ENCODE data around the gene LAD1.

The LAD1 gene

DNA sequence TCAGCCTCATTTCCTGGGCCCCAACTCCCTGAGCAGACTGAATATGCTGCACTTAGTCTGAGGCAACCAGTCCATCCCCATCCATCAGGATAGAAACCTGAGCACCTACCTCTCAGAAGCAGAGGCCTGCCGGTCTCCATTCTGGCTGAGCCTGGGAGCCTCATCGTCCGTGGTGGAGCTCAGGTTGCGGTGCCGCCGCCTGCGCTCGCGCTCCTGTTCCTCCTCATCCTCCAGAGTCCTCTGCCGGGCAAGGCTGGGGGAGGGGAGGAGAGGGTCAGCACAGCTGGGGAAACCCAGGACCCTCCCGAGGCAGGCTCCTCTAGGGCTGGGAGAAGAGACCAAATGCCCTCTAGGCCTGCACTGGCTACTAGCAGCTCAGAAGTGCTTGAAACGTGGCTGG lies 10.1 kb downstream of the LAD1 start:
- no peak for DNase-seq

DNA sequence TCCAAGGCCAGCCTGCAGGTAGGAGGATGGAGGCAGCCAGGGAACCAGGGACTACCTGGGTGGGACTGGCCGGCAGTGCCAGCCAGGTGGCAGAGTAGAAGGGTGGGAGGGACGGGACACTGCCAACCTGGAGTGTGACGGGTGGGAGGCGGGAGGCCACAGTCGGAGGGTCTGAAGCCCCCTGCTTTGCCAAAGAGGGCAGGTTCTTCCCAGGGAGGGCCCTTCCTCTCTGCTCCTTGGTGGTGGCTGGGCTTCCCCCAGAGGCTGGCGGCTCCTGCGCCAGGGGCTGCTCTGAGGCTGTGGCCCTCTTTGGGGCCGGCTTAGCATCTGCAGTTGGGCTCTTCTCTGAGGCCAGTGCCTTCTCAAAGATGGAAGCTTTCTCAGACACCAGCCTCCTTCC lies 12.9 kb downstream of the LAD1 start:
- no peak for DNase-seq

DNA sequence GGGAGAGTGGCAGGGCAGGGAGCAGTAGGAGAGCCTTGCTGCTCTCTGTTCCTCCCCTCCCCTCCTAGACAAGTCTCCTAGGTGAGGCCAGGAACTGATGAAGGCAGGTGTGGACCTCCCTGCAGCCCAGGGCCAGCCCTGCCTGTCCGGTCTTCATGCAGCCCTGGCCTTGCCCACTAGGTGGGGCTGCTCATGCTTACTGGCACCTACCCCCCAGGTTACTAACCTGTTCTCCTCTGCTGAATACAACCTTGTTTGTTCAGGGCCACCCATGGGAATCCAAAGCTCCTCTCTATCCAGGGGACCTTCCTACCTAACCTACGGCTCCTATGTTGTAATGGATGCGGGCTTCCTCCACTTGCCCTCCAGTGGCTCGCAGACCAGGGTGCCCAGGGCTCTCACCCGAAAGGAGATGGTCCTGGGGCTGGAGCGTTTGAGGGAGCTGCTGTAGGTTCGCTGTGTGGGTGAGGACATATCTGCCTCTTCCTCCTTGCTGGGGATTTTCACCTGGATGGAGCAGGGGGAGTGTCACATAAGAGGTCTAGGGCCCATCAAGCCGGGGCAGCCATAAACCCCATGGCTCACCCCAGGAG lies 13.7 kb downstream of the LAD1 start:
- DNase-seq: peak; percentile 61

DNA sequence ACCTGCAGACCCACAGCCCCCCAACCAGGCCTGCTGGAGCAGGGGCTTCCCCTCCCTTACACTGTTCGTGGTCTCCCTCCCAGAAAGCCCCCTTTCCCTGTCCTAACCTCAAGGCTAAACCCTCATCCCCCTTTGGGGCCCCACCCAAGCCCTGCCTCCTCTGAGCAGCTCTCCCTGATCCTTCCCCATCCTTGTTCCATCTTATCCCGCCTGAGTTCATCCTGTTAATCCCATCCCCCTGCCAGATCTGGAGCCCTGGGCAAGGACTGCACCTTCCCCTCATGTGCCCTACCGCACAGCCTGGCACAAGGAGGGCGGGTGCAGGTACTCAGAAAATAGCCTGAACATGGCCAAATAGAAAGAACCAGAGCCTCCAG lies 14.7 kb downstream of the LAD1 start:
- DNase-seq: no peak

DNA sequence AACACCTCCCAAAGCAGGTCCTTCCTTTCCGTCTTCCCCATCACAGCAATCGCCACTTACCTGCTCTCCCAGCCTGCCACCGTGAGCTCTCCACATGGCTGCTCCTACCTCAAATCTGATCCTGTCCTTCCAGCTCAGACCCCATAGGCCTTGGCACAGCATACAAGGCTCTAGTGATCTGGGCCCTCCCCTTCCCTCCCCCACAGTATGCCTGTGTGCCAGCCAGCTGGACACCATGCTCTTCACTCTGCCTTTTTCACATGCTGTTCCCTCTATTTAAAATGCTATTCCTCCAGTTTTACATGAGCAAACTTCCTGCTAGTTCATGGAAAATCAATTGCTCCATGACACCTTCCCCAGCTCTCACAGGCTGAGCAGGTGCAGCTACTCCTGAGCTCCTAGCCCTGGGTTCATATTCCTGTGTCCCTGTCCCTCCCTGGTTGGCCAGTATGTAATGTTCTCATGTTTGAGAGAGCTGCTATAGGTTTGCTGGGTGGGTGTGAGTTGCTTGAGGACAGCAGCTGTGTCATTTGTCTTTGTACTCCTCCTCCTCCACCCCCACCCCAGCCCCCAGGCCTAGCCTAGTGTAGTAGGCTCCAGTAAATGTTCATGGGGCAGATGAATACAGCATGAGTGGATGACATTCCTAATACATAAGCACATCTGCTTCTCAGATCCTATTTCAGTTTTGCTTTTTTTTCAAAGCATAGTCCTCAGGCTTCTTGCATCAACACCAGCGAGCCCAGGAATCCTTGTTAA lies 15.3 kb downstream of the LAD1 start:
- DNase-seq: no peak

DNA sequence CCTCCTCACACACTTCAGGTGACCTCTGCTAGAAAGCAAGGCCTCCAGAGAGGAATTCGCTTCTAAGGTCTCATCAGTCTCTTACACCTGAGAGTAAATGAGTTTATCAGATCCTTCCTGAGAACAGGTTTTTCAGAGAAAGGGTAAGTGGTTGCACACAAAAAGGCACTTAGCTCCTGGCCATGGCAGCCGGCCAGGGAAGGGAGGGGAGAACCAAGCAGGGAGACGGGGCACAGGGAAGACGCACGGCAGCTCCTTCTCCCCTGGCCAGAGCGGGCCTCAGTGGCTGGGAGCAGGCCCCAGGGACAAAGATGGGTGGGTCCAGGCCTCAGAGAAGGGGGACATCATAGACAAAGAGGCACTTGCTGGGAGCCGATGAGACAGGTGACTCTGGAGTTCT lies 18.0 kb downstream of the LAD1 start:
- DNase-seq: no peak

DNA sequence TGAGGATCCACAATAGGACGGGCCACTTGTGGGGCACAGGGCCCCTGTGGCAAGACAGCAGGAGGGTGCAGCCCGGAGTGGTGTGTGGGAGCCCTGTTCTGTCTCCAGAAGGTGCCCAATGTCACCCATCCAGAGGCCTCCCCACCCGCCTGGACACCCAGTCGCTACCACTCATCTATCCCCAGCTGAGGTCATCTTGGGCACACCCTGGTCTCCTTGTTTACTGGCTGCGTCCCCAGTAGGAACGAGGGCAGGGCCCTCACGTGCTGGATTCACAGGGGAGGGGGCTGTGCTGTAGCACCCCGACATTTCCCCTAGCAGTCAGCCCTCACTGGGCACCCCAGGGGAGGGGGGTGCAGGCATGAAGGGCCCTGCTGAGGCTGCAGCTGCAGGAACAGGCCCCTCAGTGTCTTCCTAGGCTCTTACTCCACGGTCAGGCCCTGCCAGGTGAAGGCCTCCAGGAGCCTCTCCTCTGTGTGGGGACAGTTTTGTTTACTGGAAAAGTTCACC lies 19.3 kb downstream of the LAD1 start:
- no peak for DNase-seq

DNA sequence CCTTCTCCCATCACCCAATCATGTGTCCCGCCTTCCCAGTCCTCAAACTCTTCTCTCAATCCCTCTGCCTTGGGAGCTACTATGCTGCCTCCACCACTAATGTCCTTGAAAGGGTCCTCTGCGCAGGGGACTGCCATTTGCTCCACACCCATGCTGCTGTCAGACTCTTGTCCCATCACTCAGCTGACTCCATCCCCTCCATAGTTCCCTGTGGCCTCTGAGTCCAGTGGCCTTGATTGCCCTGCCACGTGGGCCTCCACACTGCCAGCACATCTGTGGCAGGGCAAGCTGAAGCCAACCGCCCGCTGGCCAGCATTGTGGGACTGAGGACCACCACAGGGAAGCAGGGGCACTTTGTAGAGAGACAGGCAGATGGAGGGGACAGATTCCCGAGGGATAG lies 20.3 kb downstream of the LAD1 start:
- DNase-seq: no peak

DNA sequence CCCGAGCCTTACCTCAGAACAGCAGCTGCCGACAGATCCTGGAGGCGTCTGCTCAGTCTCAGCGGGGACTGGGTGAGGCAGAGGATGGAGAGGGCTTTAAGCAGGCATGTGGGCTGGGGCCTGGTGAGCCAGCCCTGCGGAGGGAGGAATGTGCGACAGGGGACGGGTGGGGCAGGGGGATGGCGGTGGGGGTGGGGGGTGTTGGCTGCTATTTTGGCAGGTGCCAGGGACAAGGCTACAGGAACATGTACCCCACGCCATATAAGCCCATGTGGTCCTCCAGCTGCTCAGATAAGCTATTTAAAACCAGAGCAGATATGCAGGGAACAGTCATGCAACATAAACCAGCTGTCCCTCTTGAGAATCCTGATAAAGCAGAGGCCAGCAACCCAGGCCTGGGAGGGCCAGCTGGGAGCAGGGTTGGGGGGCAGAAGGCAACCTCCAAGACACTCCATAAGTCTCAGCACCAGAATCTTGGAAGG lies 21.5 kb downstream of the LAD1 start, which contains the start of gene TNNT2:
Gene TNNT2, minus strand, starts transcription at position 70 of the 482 bp plus-strand sequence. CDS start 4,426 bp downstream, outside the sequence.
- peak; percentile 16 for DNase-seq

DNA sequence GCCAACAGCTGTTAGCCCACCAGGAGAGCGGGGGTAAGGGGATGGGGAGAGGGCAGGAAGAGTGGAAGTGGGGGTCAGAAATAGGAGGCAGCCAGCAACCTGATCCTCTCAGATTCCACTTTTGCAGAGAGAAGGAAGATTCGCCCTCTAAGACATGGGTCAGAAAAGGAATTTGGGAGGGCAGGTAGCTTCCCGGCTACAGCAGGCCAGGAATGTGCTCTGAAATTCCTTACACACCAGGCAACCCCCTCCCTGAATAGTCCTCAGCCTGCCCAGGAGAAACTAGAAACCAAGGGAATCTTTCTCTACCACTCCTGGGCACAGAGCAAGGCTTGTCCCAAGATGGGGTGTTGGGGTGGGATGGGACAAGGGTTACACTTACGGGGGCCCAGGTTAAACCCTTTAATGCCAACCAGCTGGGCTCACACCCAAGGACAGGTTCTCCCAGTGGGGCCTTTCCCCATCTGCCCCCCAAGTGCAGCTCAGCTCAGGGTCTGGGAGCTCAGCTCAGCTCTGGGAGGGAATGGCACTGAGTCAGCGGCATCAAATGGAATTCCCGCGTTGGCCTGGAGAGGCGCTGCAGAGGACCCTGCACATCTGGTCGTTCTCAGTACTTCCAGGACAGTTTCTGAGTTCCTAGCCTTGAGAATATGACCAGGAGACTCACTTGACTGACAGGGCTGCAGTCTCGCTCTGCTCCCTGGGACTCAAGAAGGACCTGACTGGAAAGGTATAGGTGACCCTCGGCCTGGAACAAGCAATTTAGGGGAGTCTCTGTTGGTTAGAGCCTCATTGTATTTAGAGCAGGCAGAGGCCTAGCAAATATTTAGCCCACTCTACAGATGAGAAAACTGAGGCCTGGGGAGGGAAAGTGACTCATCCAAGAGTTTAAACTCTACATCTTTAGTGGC lies 22.4 kb downstream of the LAD1 start:
- peak; percentile 57 for DNase-seq

DNA sequence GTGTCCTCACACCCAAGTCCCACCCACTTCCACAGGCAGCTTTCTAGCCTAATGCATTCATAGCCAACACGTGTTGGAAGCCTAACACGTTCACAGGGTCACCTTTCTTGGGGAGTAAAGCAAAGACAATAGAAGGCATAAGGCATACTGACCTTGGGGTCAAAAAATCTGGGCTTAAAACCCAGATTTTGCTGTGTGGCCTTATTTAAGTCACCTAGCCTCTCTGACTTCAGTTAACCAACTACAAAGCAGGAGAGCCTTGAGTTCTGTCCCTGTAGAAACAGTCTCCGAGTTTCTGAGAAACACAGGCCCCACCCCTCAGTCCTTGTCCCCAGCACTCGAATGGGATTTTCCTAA lies 23.0 kb downstream of the LAD1 start:
- DNase-seq: no peak

DNA sequence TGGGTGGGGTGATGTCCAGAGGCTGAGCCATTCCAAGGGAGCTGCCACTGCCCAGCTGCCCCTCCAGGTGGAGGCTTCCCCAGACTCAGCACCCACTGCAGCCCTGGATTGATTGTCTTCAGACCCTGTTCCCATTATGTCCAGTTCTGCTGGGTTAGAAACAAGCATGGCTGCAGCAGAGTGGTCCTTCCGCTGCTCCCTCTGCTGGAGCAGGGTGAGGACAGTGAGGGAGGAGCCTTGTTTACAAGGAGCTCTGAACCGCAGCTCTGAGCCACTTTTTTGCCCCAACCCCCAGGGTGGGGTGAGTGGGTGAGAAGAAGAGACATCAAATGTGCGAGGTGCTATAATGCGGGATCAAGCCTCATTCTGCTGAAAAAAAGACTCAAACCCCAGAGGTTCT lies 24.0 kb downstream of the LAD1 start:
- DNase-seq: no peak

DNA sequence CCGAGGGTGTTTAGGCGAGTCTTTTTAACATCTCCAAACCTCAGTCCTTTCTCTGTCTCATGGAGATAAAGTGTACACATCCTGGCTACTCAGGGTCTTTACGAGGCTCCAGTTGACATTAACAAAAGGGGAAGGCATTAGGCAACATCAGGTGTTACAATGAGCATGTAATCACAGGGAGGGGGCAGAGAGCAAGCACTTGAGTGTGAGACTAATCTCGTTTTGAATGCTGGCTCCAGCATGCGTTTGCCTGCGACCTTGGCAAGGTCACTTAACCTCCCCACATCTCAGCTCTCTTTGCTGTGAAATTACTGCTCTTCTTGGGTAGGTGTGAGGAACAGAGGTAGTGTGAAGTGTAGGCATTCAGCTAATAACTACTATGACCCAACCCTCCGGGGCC lies 24.8 kb downstream of the LAD1 start:
- DNase-seq: no peak

DNA sequence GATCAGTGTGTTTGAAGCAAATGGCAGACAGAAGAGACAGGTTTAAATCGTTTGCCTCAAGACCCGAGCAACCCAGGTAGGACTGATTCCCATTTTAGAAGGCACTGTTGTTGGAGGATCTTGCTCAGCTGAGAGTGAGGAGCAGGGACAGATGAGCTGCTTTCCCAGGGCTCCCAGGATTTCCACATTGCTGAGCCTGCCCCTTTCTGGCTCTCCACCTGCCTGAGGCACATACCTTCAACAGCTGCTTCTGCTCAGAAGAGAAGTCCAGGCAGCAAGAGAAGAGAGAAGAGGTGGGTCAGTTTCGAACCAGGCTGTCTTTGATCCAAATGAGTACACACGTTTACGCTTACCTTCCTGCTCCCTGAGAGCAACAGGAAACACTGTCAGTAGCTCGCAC lies 27.3 kb downstream of the LAD1 start:
- no peak for DNase-seq

DNA sequence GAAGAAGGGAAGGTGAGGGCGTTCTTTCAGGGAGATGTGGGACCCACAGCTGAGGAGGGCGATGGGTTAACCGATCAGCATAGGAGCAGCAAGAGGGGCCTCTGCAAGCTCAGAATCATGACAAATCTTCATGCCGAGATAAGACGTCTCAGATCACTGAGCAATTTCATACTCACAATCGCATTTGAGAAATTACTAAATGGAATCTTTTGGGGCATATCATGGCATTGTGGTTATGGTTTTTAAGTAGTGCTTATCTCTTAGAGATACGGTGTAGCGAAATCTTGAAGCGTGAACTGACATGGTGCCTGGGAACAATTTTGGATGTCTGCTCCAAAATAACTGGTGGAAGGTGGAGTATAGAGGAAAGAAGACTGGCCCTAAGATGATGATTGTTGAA lies 27.8 kb downstream of the LAD1 start:
- no peak for DNase-seq

DNA sequence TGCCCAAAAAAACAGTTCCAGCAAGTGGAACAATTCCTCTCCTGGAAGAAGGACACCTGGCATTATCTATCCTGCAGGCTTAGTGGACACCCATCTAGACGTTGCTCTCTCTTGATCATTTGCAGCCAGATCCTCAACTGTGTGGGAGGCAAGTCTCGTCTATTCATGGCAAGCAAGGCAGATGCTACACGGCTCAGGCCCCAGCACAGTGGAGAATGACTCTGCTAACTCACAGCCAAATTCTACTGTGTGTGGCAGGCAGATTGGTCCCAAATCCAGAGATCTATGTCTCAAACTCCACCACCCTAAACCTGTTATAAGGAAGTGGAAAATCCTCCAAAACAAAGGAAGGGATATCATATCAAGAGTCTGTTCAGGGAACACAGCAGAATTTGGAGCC lies 28.6 kb downstream of the LAD1 start:
- no peak for DNase-seq

DNA sequence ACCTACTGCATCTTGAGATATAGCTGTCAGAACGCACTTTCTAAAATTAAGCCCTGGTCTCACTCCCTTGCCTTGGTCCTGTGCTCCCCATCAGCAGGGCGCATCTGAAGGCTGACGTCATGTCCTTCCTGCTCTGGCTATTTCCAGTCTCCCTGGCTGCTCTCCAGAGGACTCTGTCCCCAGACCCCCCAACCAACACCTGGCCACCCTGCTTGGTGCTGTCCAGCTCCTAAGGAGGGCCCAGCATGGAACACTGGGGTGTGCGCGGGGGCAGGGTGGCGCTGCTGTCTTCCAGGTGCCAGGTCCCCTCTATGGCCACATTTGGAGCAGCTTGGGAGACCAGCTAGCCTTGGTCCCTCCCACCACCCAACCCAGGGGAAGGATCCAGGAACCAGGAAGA lies 29.9 kb downstream of the LAD1 start:
- no peak for DNase-seq

DNA sequence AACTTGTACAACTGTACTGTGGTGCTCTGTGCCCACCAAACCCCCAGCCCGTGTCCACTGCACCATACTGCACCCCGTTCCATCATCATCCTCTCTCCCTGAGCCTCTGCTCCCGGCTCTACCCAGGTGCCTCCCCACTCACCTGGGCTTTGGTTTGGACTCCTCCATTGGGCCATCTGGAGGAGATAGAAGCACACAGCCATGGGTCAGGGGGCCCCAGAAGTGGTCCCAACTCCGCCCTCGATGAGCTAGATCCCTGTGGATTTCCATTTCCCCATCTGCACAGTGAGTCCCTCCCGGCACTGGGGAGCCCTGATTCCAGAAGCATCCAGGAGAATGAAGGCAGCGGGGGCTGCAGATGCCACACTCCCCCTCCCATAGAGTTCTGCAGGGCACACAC lies 32.4 kb downstream of the LAD1 start:
- no peak for DNase-seq

DNA sequence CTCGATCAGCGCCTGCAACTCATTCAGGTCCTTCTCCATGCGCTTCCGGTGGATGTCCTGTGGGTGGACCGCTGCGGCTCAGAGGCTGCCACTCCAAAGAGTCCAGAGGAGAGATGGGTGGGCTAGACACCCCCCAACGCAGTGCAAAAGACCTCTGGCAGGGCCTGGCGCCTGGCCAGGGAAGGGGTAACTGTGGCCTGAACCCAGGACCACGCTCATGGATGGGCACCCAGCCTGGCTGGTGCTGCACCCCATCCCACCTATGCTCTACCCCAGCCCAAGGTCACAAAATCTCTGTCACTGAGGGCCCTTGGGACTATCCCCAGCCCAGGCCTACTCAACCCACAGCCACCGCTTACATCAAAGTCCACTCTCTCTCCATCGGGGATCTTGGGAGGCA lies 33.9 kb downstream of the LAD1 start:
- DNase-seq: no peak

DNA sequence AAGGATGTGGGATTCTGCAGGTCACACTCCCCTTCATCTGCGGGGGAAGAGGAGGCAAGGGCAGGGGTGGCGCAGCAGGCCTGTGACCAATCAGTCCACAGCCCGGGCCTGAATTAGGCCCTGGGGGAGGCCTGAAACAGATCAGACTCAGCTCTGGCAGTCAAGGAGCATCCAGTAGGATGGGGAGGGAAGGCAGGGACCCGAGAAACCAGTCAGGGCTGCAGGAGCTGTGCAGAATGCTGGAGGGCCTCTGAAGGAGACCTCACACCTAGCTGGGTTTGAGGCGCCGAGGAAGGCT lies 34.4 kb downstream of the LAD1 start:
- no peak for DNase-seq

DNA sequence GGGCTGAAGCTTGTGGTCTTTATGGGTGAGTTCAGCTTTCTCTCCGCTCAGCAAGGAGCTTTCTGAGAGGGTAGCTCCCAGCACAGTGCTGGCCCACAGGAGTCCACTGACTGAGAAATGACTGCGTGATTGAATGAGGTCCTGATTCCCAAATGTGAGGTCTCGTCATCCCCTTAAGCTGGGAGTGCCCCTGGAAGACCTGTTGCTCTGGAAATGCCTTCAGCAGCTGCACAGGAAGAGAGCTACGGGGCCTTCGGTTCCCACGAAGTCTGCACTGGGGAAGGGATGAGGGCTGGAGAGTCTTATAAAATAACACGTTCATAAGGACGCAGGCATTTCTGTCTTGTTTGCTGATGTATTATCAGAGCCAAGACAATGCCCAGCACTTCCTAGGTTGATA lies 35.7 kb downstream of the LAD1 start:
- DNase-seq: no peak

DNA sequence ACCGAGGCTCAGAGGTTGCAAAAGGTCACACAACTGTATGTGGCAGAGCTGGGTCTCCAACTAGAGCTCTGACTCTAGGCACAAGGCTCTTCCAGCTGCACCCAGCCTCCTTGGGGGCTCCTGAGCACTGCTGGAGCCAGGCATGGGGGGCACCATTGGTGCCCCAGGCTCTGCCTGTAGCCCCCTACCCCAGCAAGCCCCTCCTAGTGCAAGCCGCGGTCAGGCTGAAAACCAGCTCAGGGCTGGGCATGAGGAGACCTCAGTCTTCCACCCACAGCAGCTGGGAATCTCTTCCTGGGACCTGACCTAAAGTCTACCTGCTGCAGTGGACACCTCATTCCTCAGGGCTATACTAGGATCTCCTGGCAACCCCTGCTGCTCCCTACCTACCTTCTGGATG lies 36.2 kb downstream of the LAD1 start:
- no peak for DNase-seq

DNA sequence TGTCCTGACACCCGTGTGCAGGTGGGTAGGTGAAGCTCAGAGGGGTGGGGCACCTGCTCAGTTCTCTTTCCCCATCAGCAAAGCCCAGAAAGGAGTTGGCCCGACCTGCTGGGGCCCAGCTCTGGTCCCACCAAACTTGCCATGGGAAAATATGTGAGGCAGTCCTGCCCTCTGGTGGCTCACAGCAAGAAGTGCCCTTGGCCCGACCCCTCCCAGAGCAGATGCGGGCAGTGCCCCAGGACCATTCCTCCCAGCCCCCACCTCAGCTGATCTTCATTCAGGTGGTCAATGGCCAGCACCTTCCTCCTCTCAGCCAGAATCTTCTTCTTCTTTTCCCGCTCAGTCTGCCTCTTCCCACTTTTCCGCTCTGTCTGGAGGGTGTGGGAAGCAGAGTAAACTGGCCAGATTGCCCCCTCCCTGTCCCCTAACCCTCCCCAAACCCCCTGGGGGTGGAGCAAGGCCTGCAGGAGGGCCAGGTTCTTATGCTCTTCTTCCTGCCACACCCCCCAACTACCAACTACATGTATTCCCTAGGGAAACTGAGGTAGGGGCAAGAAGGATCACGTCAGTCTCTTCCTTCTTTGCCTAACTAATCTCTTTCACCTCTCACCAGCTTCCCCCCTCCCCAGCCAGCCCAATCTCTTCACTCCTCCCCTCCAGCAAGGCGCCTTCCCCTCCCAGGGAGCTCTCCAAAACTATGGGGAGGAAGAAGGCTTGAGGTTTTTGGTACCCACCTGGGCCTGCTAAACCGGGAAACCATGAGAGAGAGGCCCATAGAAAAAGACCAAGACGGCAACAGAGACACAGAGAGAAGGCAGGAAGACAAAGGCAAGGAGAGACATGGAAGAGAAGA lies 37.2 kb downstream of the LAD1 start:
- DNase-seq: peak; percentile 60
